IMR-90 (cell line): ENCODE data around the gene BPI. TPM values are rescaled to one million over a fixed set of nuclear protein-coding genes. Genes with fewer than 3 reads are reported as not detected.

Experiments
- ATAC-seq: fragments of 200-7000 bp; cut with Tn5 transposase; 2 replicates; pipeline ENCODE4 v1.9.1; 2020; ENCODE audit warnings: low read depth, mild to moderate bottlenecking, moderate library complexity
- BruUV-seq: library from RNA; stranded (reverse); fragments of 400-500 nt; replicated peaks from 2 replicates; lab custom pipeline; 2021; lab: Mats Ljungman, UMichigan
- CTCF ChIA-PET: fragments of 300-600 bp; formaldehyde crosslinking; extraction: SDS; loops from one replicate; lab custom pipeline; 2021; ENCODE audit warnings: antibody characterized with exemption; lab: Yijun Ruan, JAX
- POLR2A ChIA-PET: fragments of 300-600 bp; sonication (Branson Sonifier 250); formaldehyde crosslinking; loops from one replicate; lab custom pipeline; 2022; ENCODE audit warnings: antibody characterized with exemption; ENCODE audit not compliant: unreplicated experiment; lab: Charles Lee
- DNase-seq: peaks from one replicate; pipeline ENCODE4 v3.0.0; 2013
- H2AFZ ChIP-seq: replicated peaks from 2 replicates; pipeline ENCODE3; 2013; ENCODE audit warnings: low read length, mild to moderate bottlenecking; ENCODE audit not compliant: poor library complexity
- H2AK5ac ChIP-seq: 2 replicates; pipeline ENCODE4 v1.6.1; 2013; ENCODE audit warnings: low read depth, low read length, inconsistent platforms
- H2AK9ac ChIP-seq: replicated peaks from 2 replicates; pipeline ENCODE3; 2013; ENCODE audit warnings: mild to moderate bottlenecking, low read depth, low read length, moderate library complexity; ENCODE audit not compliant: poor library complexity
- H2BK120ac ChIP-seq: 2 replicates; pipeline ENCODE4 v1.6.1; 2013; ENCODE audit warnings: low read depth, low read length, inconsistent platforms
- H2BK15ac ChIP-seq: 3 replicates; pipeline ENCODE4 v1.6.1; 2013; ENCODE audit warnings: low read depth, low read length, inconsistent platforms
- H2BK20ac ChIP-seq: 2 replicates; pipeline ENCODE4 v1.6.1; 2013; ENCODE audit warnings: low read depth, mild to moderate bottlenecking, inconsistent platforms, low read length, moderate library complexity
- H2BK5ac ChIP-seq: 2 replicates; pipeline ENCODE4 v1.6.1; 2013; ENCODE audit warnings: mild to moderate bottlenecking, low read depth, low read length, inconsistent platforms; ENCODE audit not compliant: poor library complexity, severe bottlenecking
- H3K14ac ChIP-seq: replicated peaks from 2 replicates; pipeline ENCODE4 v1.6.1; 2013; ENCODE audit warnings: low read depth, low read length, inconsistent platforms
- H3K18ac ChIP-seq: 2 replicates; pipeline ENCODE4 v1.6.1; 2013; ENCODE audit warnings: low read depth, low read length, control low read depth
- H3K23ac ChIP-seq: 2 replicates; pipeline ENCODE4 v1.6.1; 2013; ENCODE audit warnings: low read depth, low read length, inconsistent platforms
- H3K27ac ChIP-seq: 2 replicates; pipeline ENCODE4 v1.5.1; 2013; ENCODE audit warnings: mild to moderate bottlenecking, control low read depth, low read length; ENCODE audit not compliant: insufficient read depth
- H3K27me3 ChIP-seq: 2 replicates; pipeline ENCODE4 v1.6.1; 2013; ENCODE audit warnings: low read length; ENCODE audit not compliant: control insufficient read depth, insufficient read depth
- H3K36me3 ChIP-seq: 2 replicates; pipeline ENCODE4 v1.6.1; 2013; ENCODE audit warnings: low read length, mixed read lengths; ENCODE audit not compliant: control insufficient read depth, insufficient read depth
- H3K4ac ChIP-seq: 2 replicates; pipeline ENCODE4 v1.6.1; 2013; ENCODE audit warnings: low read depth, low read length, inconsistent platforms
- H3K4me1 ChIP-seq: 2 replicates; pipeline ENCODE4 v1.6.1; 2013; ENCODE audit warnings: low read length, mixed read lengths; ENCODE audit not compliant: control insufficient read depth, insufficient read depth
- H3K4me2 ChIP-seq: 2 replicates; pipeline ENCODE4 v1.6.1; 2013; ENCODE audit warnings: low read depth, mild to moderate bottlenecking, control low read depth, low read length, moderate library complexity
- H3K4me3 ChIP-seq: 2 replicates; pipeline ENCODE4 v1.5.1; 2013; ENCODE audit warnings: low read depth, mild to moderate bottlenecking, control low read depth, low read length, moderate library complexity; ENCODE audit not compliant: insufficient read depth
- H3K56ac ChIP-seq: 2 replicates; pipeline ENCODE4 v1.6.1; 2013; ENCODE audit warnings: low read length, inconsistent platforms; ENCODE audit not compliant: insufficient read depth; ENCODE audit errors: extremely low read depth
- H3K79me1 ChIP-seq, 2 experiments: 2 replicates each; pipeline ENCODE4 v1.6.1; 2013; ENCODE audit warnings: low read length in 2 of 2, inconsistent platforms in 1 of 2, low read depth in 1 of 2
- H3K9ac ChIP-seq: 2 replicates; pipeline ENCODE4 v1.6.1; 2013; ENCODE audit warnings: low read depth, low read length, control low read depth
- H3K9me1 ChIP-seq: 2 replicates; pipeline ENCODE4 v1.6.1; 2013; ENCODE audit warnings: low read length, inconsistent platforms; ENCODE audit not compliant: insufficient read depth
- H3K9me3 ChIP-seq: 2 replicates; pipeline ENCODE4 v1.6.1; 2013; ENCODE audit warnings: low read length; ENCODE audit not compliant: control insufficient read depth, insufficient read depth
- H4K20me1 ChIP-seq: 2 replicates; pipeline ENCODE4 v1.6.1; 2013; ENCODE audit warnings: low read length, inconsistent platforms; ENCODE audit not compliant: insufficient read depth
- H4K5ac ChIP-seq: 2 replicates; pipeline ENCODE4 v1.6.1; 2013; ENCODE audit warnings: mild to moderate bottlenecking, low read depth, low read length, control low read depth
- H4K8ac ChIP-seq, 2 experiments: 2 replicates each; pipeline ENCODE4 v1.6.1; 2013; ENCODE audit warnings: low read depth in 2 of 2, low read length in 2 of 2, control low read depth in 1 of 2, inconsistent platforms in 1 of 2
- H4K91ac ChIP-seq: 2 replicates; pipeline ENCODE4 v1.6.1; 2013; ENCODE audit warnings: low read depth, low read length, inconsistent platforms; ENCODE audit not compliant: insufficient read depth
- BHLHE40 ChIP-seq: fragments of 150-350 bp; IDR thresholded peaks from 2 replicates; pipeline ENCODE4 v1.6.1; 2016; ENCODE audit warnings: mild to moderate bottlenecking, low read depth, low read length
- CEBPB ChIP-seq: IDR thresholded peaks from 2 replicates; pipeline ENCODE4 v1.6.1; 2012; ENCODE audit warnings: low read depth, low read length, improper control_type of control experiment
- CHD1 ChIP-seq: IDR thresholded peaks from 2 replicates; pipeline ENCODE4 v1.6.1; 2012; ENCODE audit warnings: low read depth, low read length, improper control_type of control experiment
- FOS ChIP-seq: fragments of 150-350 bp; IDR thresholded peaks from 2 replicates; pipeline ENCODE4 v1.6.1; 2016; ENCODE audit warnings: low read depth, low read length
- MAFK ChIP-seq: IDR thresholded peaks from 2 replicates; pipeline ENCODE4 v1.6.1; 2012; ENCODE audit warnings: low read depth, low read length, improper control_type of control experiment
- MAZ ChIP-seq: IDR thresholded peaks from 2 replicates; pipeline ENCODE4 v1.6.1; 2012; ENCODE audit warnings: low read depth, mild to moderate bottlenecking, low read length, improper control_type of control experiment, moderate library complexity, borderline replicate concordance
- MXI1 ChIP-seq: IDR thresholded peaks from 2 replicates; pipeline ENCODE4 v1.6.1; 2012; ENCODE audit warnings: low read depth, mild to moderate bottlenecking, low read length, moderate library complexity, borderline replicate concordance
- NFE2L2 ChIP-seq: fragments of 150-350 bp; IDR thresholded peaks from 2 replicates; pipeline ENCODE4 v1.6.1; 2016; ENCODE audit warnings: low read depth, mild to moderate bottlenecking, low read length
- POLR2A ChIP-seq: IDR thresholded peaks from 2 replicates; pipeline ENCODE4 v1.6.1; 2012; ENCODE audit warnings: mild to moderate bottlenecking, low read depth, low read length
- RAD21 ChIP-seq: IDR thresholded peaks from 2 replicates; pipeline ENCODE4 v1.6.1; 2012; ENCODE audit warnings: low read length, improper control_type of control experiment
- RCOR1 ChIP-seq: IDR thresholded peaks from 2 replicates; pipeline ENCODE4 v1.6.1; 2012; ENCODE audit warnings: mild to moderate bottlenecking, low read length, improper control_type of control experiment; ENCODE audit not compliant: insufficient replicate concordance
- RFX5 ChIP-seq: IDR thresholded peaks from 2 replicates; pipeline ENCODE4 v1.8.0; 2012; ENCODE audit warnings: low read depth, mild to moderate bottlenecking, low read length, moderate library complexity
- SMC3 ChIP-seq: fragments of 150-350 bp; IDR thresholded peaks from 2 replicates; pipeline ENCODE4 v1.6.1; 2016; ENCODE audit warnings: low read depth, mild to moderate bottlenecking, antibody characterized with exemption, low read length, moderate library complexity
- WGBS, 2 experiments: methylation state at CpG; one replicate each; pipeline versions ENCODE4 v1.1.5 to v1.1.7; 2013; ENCODE audit warnings: missing lambda C conversion rate in 2 of 2; ENCODE audit not compliant: insufficient read length in 1 of 2; ENCODE audit errors: extremely low coverage in 2 of 2; 5-methylcytosine and 5-hydroxymethylcytosine counted together
- dilution Hi-C: fragments of 300-500 bp; cut with HindIII; formaldehyde crosslinking; loops from one replicate; pipeline ENCODE4 v1.14.3; 2018; ENCODE audit warnings: low sequenced_read_pairs; ENCODE audit not compliant: unreplicated experiment
- in situ Hi-C: fragments of 300-500 bp; cut with MboI; formaldehyde crosslinking; loops from 3 replicates; pipeline ENCODE4 v1.14.3; 2019; ENCODE audit warnings: low sequenced_read_pairs, inconsistent platforms, mixed read lengths
- intact Hi-C: fragments of 100-400 bp; cut with micrococcal nuclease; formaldehyde crosslinking; loops from 2 replicates; pipeline ENCODE4 v1.10.0; 2022
- polyA plus RNA-seq, 3 experiments: library from polyadenylated mRNA; depleted of rRNA; stranded (reverse); fragments of >200 nt; gene quantifications; 2 replicates each; pipeline ENCODE4 v1.2.3, GENCODE V29; 2012; ENCODE audit warnings: low replicate concordance in 1 of 3
- total RNA-seq: library from RNA; depleted of rRNA; stranded (reverse); fragments of >200 nt; gene quantifications from 2 replicates; pipeline ENCODE4 v1.2.3, GENCODE V29; 2012
- TF ChIP-seq, protein P1 (sequence below): conservative IDR thresholded peaks from 2 replicates; pipeline ENCODE4 v1.5.1; 2012; ENCODE audit warnings: mild to moderate bottlenecking, low read depth, low read length, improper control_type of control experiment
- TF ChIP-seq, protein P2 (sequence below): fragments of 150-350 bp; IDR thresholded peaks from 2 replicates; pipeline ENCODE4 v1.6.1; 2016; ENCODE audit warnings: low read depth, mild to moderate bottlenecking, low read length, moderate library complexity, borderline replicate concordance
- TF ChIP-seq, protein P3 (sequence below): fragments of 150-350 bp; IDR thresholded peaks from 2 replicates; pipeline ENCODE4 v1.6.1; 2017; ENCODE audit warnings: mild to moderate bottlenecking, antibody characterized with exemption, low read length, low read depth

BPI gene
- total and polyA plus RNA-seq, 2 of the 4 experiments (the other 2 are of a cell fraction), result 0.05 TPM; not detected in 1

- no peak overlapping the region for H3K14ac ChIP-seq
- POLR2A ChIA-PET, result no interaction called here
- no peaks in the 10 kb centered on the region for H4K20me1 ChIP-seq
- no peaks in the 10 kb centered on the region for H3K36me3 ChIP-seq
- no peaks in the 10 kb centered on the region for H3K9me1 ChIP-seq
- H3K9ac ChIP-seq, result no peak overlapping the region
- H3K79me1 ChIP-seq, result no peaks in the 10 kb centered on the region
- H3K4me3 ChIP-seq, result no peak overlapping the region
- no peak overlapping the region for H4K8ac ChIP-seq
- BruUV-seq, result no TSS peak
- no peak overlapping the region for H2BK5ac ChIP-seq
- H2AK5ac ChIP-seq, result no peak overlapping the region
- H2AFZ ChIP-seq, result no peak overlapping the region
- no peak overlapping the region for H3K4me2 ChIP-seq
- H3K4ac ChIP-seq, result no peak overlapping the region
- no peak overlapping the region for H3K56ac ChIP-seq
- H2BK20ac ChIP-seq, result no peak overlapping the region
- in situ Hi-C loops, result no loop called here
- H3K4me1 ChIP-seq, result no peaks in the 10 kb centered on the region
- 50% methylated on average over 2 of the region's 3 CpGs; no CpG with 5 or more reads in 1 of the 2 experiments for WGBS, 2 experiments
- peaks cover 7% of the 10 kb centered on the region; the same call in 1 of the 2 replicates for H3K9me3 ChIP-seq
- no peak overlapping the region for H3K18ac ChIP-seq
- no peak overlapping the region for H2BK120ac ChIP-seq
- H3K23ac ChIP-seq, result no peak overlapping the region
- TF ChIP-seq, protein P1, sequence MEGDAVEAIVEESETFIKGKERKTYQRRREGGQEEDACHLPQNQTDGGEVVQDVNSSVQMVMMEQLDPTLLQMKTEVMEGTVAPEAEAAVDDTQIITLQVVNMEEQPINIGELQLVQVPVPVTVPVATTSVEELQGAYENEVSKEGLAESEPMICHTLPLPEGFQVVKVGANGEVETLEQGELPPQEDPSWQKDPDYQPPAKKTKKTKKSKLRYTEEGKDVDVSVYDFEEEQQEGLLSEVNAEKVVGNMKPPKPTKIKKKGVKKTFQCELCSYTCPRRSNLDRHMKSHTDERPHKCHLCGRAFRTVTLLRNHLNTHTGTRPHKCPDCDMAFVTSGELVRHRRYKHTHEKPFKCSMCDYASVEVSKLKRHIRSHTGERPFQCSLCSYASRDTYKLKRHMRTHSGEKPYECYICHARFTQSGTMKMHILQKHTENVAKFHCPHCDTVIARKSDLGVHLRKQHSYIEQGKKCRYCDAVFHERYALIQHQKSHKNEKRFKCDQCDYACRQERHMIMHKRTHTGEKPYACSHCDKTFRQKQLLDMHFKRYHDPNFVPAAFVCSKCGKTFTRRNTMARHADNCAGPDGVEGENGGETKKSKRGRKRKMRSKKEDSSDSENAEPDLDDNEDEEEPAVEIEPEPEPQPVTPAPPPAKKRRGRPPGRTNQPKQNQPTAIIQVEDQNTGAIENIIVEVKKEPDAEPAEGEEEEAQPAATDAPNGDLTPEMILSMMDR, result no peak
- no peak for TF ChIP-seq POLR2A
- no peak for TF ChIP-seq MAZ
- no peak for TF ChIP-seq FOS
- TF ChIP-seq MXI1, result no peak
- TF ChIP-seq RAD21, result no peak
- TF ChIP-seq, protein P2, sequence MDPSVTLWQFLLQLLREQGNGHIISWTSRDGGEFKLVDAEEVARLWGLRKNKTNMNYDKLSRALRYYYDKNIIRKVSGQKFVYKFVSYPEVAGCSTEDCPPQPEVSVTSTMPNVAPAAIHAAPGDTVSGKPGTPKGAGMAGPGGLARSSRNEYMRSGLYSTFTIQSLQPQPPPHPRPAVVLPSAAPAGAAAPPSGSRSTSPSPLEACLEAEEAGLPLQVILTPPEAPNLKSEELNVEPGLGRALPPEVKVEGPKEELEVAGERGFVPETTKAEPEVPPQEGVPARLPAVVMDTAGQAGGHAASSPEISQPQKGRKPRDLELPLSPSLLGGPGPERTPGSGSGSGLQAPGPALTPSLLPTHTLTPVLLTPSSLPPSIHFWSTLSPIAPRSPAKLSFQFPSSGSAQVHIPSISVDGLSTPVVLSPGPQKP, result no peak
- no peak for TF ChIP-seq RFX5
- no peak for TF ChIP-seq CHD1
- TF ChIP-seq NFE2L2, result no peak
- TF ChIP-seq BHLHE40, result no peak
- TF ChIP-seq RCOR1, result no peak
- TF ChIP-seq, protein P3, sequence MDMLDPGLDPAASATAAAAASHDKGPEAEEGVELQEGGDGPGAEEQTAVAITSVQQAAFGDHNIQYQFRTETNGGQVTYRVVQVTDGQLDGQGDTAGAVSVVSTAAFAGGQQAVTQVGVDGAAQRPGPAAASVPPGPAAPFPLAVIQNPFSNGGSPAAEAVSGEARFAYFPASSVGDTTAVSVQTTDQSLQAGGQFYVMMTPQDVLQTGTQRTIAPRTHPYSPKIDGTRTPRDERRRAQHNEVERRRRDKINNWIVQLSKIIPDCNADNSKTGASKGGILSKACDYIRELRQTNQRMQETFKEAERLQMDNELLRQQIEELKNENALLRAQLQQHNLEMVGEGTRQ, result no peak
- no peak for TF ChIP-seq SMC3
- no peak for TF ChIP-seq MAFK
- no peak for TF ChIP-seq CEBPB
- no peak for DNase-seq
- intact Hi-C loops, result no loop called here
- H2AK9ac ChIP-seq, result no peak overlapping the region
- CTCF ChIA-PET, result no interaction called here
- H3K27me3 ChIP-seq, result peaks cover 33% of the 10 kb centered on the region
- ATAC-seq, result no peak
- H4K91ac ChIP-seq, result no peak overlapping the region
- H4K5ac ChIP-seq, result no peak overlapping the region
- dilution Hi-C loops, result no loop called here
- no peak overlapping the region for H3K27ac ChIP-seq
- no peak overlapping the region for H2BK15ac ChIP-seq
Measured at GRCh38 chr20:38311491-38311890, 7.5 kb downstream of the BPI start.
